HCT116 (cell line): ENCODE measurements around the gene RMDN3. TPM values are rescaled to one million over a fixed set of nuclear protein-coding genes. Genes with fewer than 3 reads are reported as not detected.

Source experiments
- ATAC-seq: fragments of 200-7000 bp; cut with Tn5 transposase; 2 replicates; pipeline ENCODE4 v1.9.1; 2020; ENCODE audit warnings: mild to moderate bottlenecking, moderate library complexity
- BruUV-seq: library from RNA; stranded (reverse); fragments of 400-500 nt; replicated peaks from 2 replicates; lab custom pipeline; 2021; lab: Mats Ljungman, UMichigan
- CTCF ChIA-PET: fragments of 300-600 bp; sonication (Branson Sonifier 250); formaldehyde crosslinking; loops from one replicate; lab custom pipeline; 2021; ENCODE audit warnings: antibody characterized with exemption; lab: Charles Lee
- POLR2A ChIA-PET: fragments of 300-600, 350-600 bp; sonication (Branson Sonifier 250); formaldehyde crosslinking; loops from one replicate; lab custom pipeline; 2021; ENCODE audit warnings: antibody characterized with exemption; lab: Charles Lee
- RAD21 ChIA-PET, 2 experiments: fragments of 300-600 bp; sonication (Branson Sonifier 250); formaldehyde crosslinking; loops; one replicate each; lab custom pipeline; 2023; ENCODE audit warnings: low total read pairs in 2 of 2; ENCODE audit not compliant: uncharacterized antibody in 2 of 2, unreplicated experiment in 2 of 2, low non-redundant PET in 1 of 2; lab: Charles Lee
- DNase-seq: peaks from one replicate; pipeline ENCODE4 v3.0.0-alpha.2; 2010; ENCODE audit warnings: low read depth, low spot score
- H2AFZ ChIP-seq: fragments of 200-600 bp; shearing (Covaris generic), sonication (generic); 2 replicates; pipeline ENCODE4 v1.6.1; 2017; ENCODE audit warnings: low read depth, mixed run types, mixed read lengths, antibody characterized with exemption, low read length; ENCODE audit not compliant: poor library complexity, severe bottlenecking
- H3K27ac ChIP-seq: 2 replicates; pipeline ENCODE4 v1.5.1; 2012; ENCODE audit warnings: low read depth, low read length
- H3K27me3 ChIP-seq: fragments of 200-600 bp; sonication (generic); 2 replicates; pipeline ENCODE4 v1.6.1; 2016; ENCODE audit warnings: mixed run types, low read length, mixed read lengths; ENCODE audit not compliant: insufficient read depth
- H3K36me3 ChIP-seq, 2 experiments: fragments of 200-500 bp in 1 of 2; fragments of 200-600 bp in 1 of 2; sonication (Bioruptor generic) in 1 of 2; sonication (generic) in 1 of 2; 2 replicates each; pipeline versions ENCODE4 v1.5.1 to v1.6.1; 2014 to 2016; ENCODE audit warnings: low read length in 2 of 2, inconsistent platforms in 1 of 2, mixed read lengths in 1 of 2, mixed run types in 1 of 2; ENCODE audit not compliant: insufficient read depth in 2 of 2, control insufficient read depth in 1 of 2
- H3K4me1 ChIP-seq, 2 experiments: fragments of 200-600 bp in 1 of 2; sonication (generic) in 1 of 2; 2 replicates each; pipeline versions ENCODE4 v1.5.1 to v1.6.1; 2012 to 2017; ENCODE audit warnings: low read length in 2 of 2, inconsistent platforms in 1 of 2, mild to moderate bottlenecking in 1 of 2, mixed read lengths in 1 of 2, mixed run types in 1 of 2, moderate library complexity in 1 of 2; ENCODE audit not compliant: insufficient read depth in 2 of 2, control insufficient read depth in 1 of 2
- H3K4me2 ChIP-seq: fragments of 200-600 bp; sonication (generic); 2 replicates; pipeline ENCODE4 v1.6.1; 2017; ENCODE audit warnings: mixed run types, low read length, mixed read lengths
- H3K4me3 ChIP-seq, 2 experiments: fragments of 200-600 bp in 1 of 2; sonication (generic) in 1 of 2; replicated peaks in 1 of 2; 2 replicates each; pipeline ENCODE4 v1.5.1; 2011 to 2016; ENCODE audit warnings: low read length in 2 of 2, control low read depth in 1 of 2, low read depth in 1 of 2, mild to moderate bottlenecking in 1 of 2, mixed read lengths in 1 of 2, mixed run types in 1 of 2
- H3K79me2 ChIP-seq: fragments of 200-600 bp; sonication (generic); 2 replicates; pipeline ENCODE4 v1.6.1; 2017; ENCODE audit warnings: mild to moderate bottlenecking, mixed run types, low read length, moderate library complexity, mixed read lengths; ENCODE audit not compliant: insufficient read depth
- H3K9ac ChIP-seq: fragments of 200-600 bp; sonication (generic); 2 replicates; pipeline ENCODE4 v1.6.1; 2016; ENCODE audit warnings: low read length, mixed read lengths
- H3K9me2 ChIP-seq: fragments of 200-600 bp; sonication (generic), shearing (Covaris generic); 2 replicates; pipeline ENCODE4 v1.6.1; 2017; ENCODE audit warnings: mixed run types, mild to moderate bottlenecking, moderate library complexity; ENCODE audit not compliant: insufficient read depth
- H3K9me3 ChIP-seq, 2 experiments: fragments of 200-500 bp in 1 of 2; fragments of 200-600 bp in 1 of 2; sonication (Bioruptor generic) in 1 of 2; sonication (generic) in 1 of 2; 2 replicates each; pipeline ENCODE4 v1.6.1; 2014 to 2017; ENCODE audit warnings: low read length in 2 of 2, mixed read lengths in 2 of 2, inconsistent platforms in 1 of 2, low read depth in 1 of 2, mild to moderate bottlenecking in 1 of 2, mixed run types in 1 of 2, moderate library complexity in 1 of 2; ENCODE audit not compliant: control insufficient read depth in 1 of 2, insufficient read depth in 1 of 2
- H4K20me1 ChIP-seq: fragments of 200-600 bp; sonication (generic), shearing (Covaris generic); 2 replicates; pipeline ENCODE4 v1.6.1; 2017; ENCODE audit warnings: mixed run types, mild to moderate bottlenecking, moderate library complexity; ENCODE audit not compliant: insufficient read depth
- CEBPB ChIP-seq: IDR thresholded peaks from 2 replicates; pipeline ENCODE4 v1.6.1; 2012; ENCODE audit warnings: low read depth
- FOSL1 ChIP-seq: IDR thresholded peaks from 2 replicates; pipeline ENCODE4 v1.6.1; 2012; ENCODE audit warnings: low read depth
- REST ChIP-seq: IDR thresholded peaks from 2 replicates; pipeline ENCODE4 v1.6.1; 2012; ENCODE audit warnings: low read depth
- SP1 ChIP-seq: IDR thresholded peaks from 2 replicates; pipeline ENCODE4 v1.6.1; 2012; ENCODE audit warnings: low read depth
- ZFX ChIP-seq: fragments of 450-650 bp; IDR thresholded peaks from 2 replicates; pipeline ENCODE4 v1.6.1; 2017
- intact Hi-C: fragments of 100-400 bp; cut with micrococcal nuclease; formaldehyde crosslinking; loops from 2 replicates; pipeline ENCODE4 v1.10.0; 2022
- total RNA-seq: library from RNA; stranded (reverse); gene quantifications from one replicate; pipeline ENCODE4 v1.2.1, GENCODE V29; 2021; ENCODE audit not compliant: unreplicated experiment

The RMDN3 gene
- total RNA-seq, 1 experiment from 2014 or later = 21.5 TPM

GRCh38 chr15:40747685-40748631 lies 7.1 kb downstream of the RMDN3 start:
- ATAC-seq (no peak), DNase-seq (no peak)
- POLR2A ChIA-PET = interaction anchor here (1.0 kb wide), 1 partner anchor 146 kb away, joined by 4 read pairs; the partner anchor contains the start of gene VPS18
- no TSS peak for BruUV-seq
- H3K9ac ChIP-seq = no peak overlapping the region
- no peaks in the 10 kb centered on the region for H3K9me3 ChIP-seq
- H3K27me3 ChIP-seq = no peaks in the 10 kb centered on the region
- intact Hi-C loops = no loop called here
- no peak overlapping the region for H2AFZ ChIP-seq
- H3K27ac ChIP-seq = no peak overlapping the region
- no peak overlapping the region for H3K4me2 ChIP-seq
- no peaks in the 10 kb centered on the region for H3K9me2 ChIP-seq
- peaks cover 17% of the 10 kb centered on the region for H3K79me2 ChIP-seq
- RAD21 ChIA-PET = interaction anchor here in 1 of 2 experiments (1.1 kb wide), 1 partner anchor 29 kb away, joined by 3 read pairs; no protein-coding TSS in a partner anchor
- no peak for TF ChIP-seq FOSL1
- TF ChIP-seq SP1 = no peak
- H3K4me3 ChIP-seq = no peak overlapping the region
- H3K4me1 ChIP-seq = no peaks in the 10 kb centered on the region
- no peaks in the 10 kb centered on the region for H4K20me1 ChIP-seq
- CTCF ChIA-PET = interaction anchor here (0.7 to 2.0 kb wide), 5 partner anchors 13 to 146 kb away, joined by 3 to 12 read pairs (median 6); partner anchors contain the start of gene VPS18
- H3K36me3 ChIP-seq = peaks cover 19 to 23% of the 10 kb centered on the region in 2 experiments; a peak in 3 of 4 replicates

- intact Hi-C loops = loop anchor here (1.0 kb wide), 2 partner anchors 35 to 145 kb away; no protein-coding TSS in a partner anchor
- H3K9ac ChIP-seq = no peak overlapping the region
- ATAC-seq (no peak), DNase-seq (no peak)
- H3K4me3 ChIP-seq = no peak overlapping the region
- BruUV-seq = no TSS peak
- no peaks in the 10 kb centered on the region for H3K9me3 ChIP-seq
- no peaks in the 10 kb centered on the region for H4K20me1 ChIP-seq
- H3K27me3 ChIP-seq = no peaks in the 10 kb centered on the region
- no peak for TF ChIP-seq REST
- no peak for TF ChIP-seq ZFX
- no peak for TF ChIP-seq CEBPB
- no peak for TF ChIP-seq SP1
- TF ChIP-seq, all 23 proteins: peak for 0
- Histone ChIP-seq H3K4me2 (no peak overlapping the region), H3K36me3 (peaks cover 18 to 28% of the 10 kb centered on the region in 2 experiments; a peak in 3 of 4 replicates), H3K79me2 (peaks cover 7% of the 10 kb centered on the region; the same call in 1 of the 2 replicates), H3K4me1 (no peaks in the 10 kb centered on the region), H3K9me2 (no peaks in the 10 kb centered on the region), H3K27ac (no peak overlapping the region), H2AFZ (no peak overlapping the region)
- CTCF ChIA-PET = interaction anchor here (0.6 to 2.0 kb wide), 8 partner anchors 12 to 407 kb away, joined by 3 to 12 read pairs (median 4); partner anchors contain the start of gene VPS18
- RAD21 ChIA-PET = interaction anchor here (0.7 to 1.4 kb wide), 6 partner anchors 30 to 145 kb away, joined by 3 to 5 read pairs (median 4); no protein-coding TSS in a partner anchor
- POLR2A ChIA-PET = interaction anchor here (1.0 to 1.2 kb wide), 2 partner anchors 111 to 147 kb away, joined by 3 to 4 read pairs; partner anchors contain the start of gene VPS18
Observed at GRCh38 chr15:40746916-40747418, 8.1 kb downstream of the RMDN3 start.
